GM12891 (cell line): Measurements from ENCODE around the gene FSTL4.

ENCODE experiments used
- POLR2A ChIP-seq: IDR thresholded peaks from 2 replicates; pipeline ENCODE4 v1.6.1; 2011; ENCODE audit warnings: low read depth, low read length, control low read depth
- POLR2AphosphoS5 ChIP-seq: IDR thresholded peaks from 2 replicates; pipeline ENCODE4 v1.6.1; 2011; ENCODE audit warnings: low read depth, low read length, control low read depth
- TAF1 ChIP-seq: IDR thresholded peaks from 2 replicates; pipeline ENCODE4 v1.6.1; 2011; ENCODE audit warnings: low read depth, low read length, control low read depth

DNA sequence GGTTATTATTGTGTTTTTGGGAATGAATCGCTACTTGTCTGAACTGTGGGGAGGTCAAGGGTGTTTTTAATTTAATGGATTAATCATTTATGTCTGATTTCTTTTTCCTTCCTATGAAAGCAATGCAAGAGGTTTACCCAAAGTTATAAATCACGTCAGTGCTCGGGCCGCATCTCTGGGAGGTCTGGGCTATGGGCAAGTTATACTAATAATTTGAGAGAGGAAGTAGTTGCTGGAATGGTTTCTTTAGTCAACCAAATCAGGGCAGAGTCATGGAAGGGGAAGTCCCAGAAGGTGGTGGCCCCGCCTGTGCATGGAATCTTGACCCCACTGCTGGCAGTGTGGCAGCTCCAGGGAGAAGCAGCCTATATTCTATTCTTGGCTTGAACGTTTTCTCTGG is 380.3 kb downstream of the FSTL4 start:
- TF ChIP-seq POLR2A (no peak), POLR2AphosphoS5 (no peak), TAF1 (no peak)
